22Rv1 (cell line): ENCODE results near the gene APOC3.

ENCODE experiments used
- H3K27ac ChIP-seq: fragments of 450-650 bp; 2 replicates; pipeline ENCODE4 v1.5.1; 2017
- CTCF ChIP-seq: fragments of 450-650 bp; IDR thresholded peaks from 2 replicates; pipeline ENCODE4 v1.5.1; 2017; ENCODE audit warnings: mild to moderate bottlenecking
- ZFX ChIP-seq: fragments of 450-650 bp; IDR thresholded peaks from 2 replicates; pipeline ENCODE4 v1.6.1; 2017; ENCODE audit warnings: antibody characterized with exemption, borderline replicate concordance

The APOC3 gene

GRCh38 chr11:116807601-116808261, 22.0 kb upstream of the APOC3 start:
- H3K27ac ChIP-seq: peak overlapping the region; percentile 99
- TF ChIP-seq ZFX (no peak), CTCF (no peak)

- TF ChIP-seq CTCF (no peak), ZFX (no peak)
- H3K27ac ChIP-seq: peak overlapping the region; percentile 99
Measured at GRCh38 chr11:116808262-116809175, 21.2 kb upstream of the APOC3 start.

GRCh38 chr11:116811194-116811593, 18.5 kb upstream of the APOC3 start:
- peak overlapping the region; percentile 99; the same call in 1 of the 2 replicates for H3K27ac ChIP-seq
- TF ChIP-seq ZFX (no peak), CTCF (no peak)

- no peak overlapping the region for H3K27ac ChIP-seq
- TF ChIP-seq CTCF: no peak
- no peak for TF ChIP-seq ZFX
Measured at GRCh38 chr11:116812109-116812508, 17.6 kb upstream of the APOC3 start.

- TF ChIP-seq CTCF (no peak), ZFX (no peak)
- H3K27ac ChIP-seq: no peak overlapping the region
Measured at GRCh38 chr11:116813170-116813569, 16.5 kb upstream of the APOC3 start.

GRCh38 chr11:116813781-116814471, 15.8 kb upstream of the APOC3 start:
- H3K27ac ChIP-seq: no peak overlapping the region
- TF ChIP-seq CTCF (no peak), ZFX (no peak)

GRCh38 chr11:116814502-116814901, 15.2 kb upstream of the APOC3 start:
- TF ChIP-seq ZFX: no peak
- TF ChIP-seq CTCF: no peak
- H3K27ac ChIP-seq: no peak overlapping the region
